DOHH2 (cell line): ENCODE results near the gene SMIM23.

Experiments
- EZH2phosphoT487 ChIP-seq: fragments of 200-600 bp; sonication (generic); IDR thresholded peaks from 2 replicates; pipeline ENCODE4 v1.6.1; 2017; ENCODE audit warnings: borderline replicate concordance, mild to moderate bottlenecking, antibody characterized with exemption, low read length, moderate library complexity, mixed read lengths
- TF ChIP-seq, protein P1 (sequence below): fragments of 200-600 bp; sonication (generic); IDR thresholded peaks from one replicate; pipeline ENCODE4 v1.5.1; 2014; ENCODE audit warnings: antibody characterized with exemption, mild to moderate bottlenecking, low read depth, low read length; ENCODE audit not compliant: poor library complexity, severe bottlenecking

DNA sequence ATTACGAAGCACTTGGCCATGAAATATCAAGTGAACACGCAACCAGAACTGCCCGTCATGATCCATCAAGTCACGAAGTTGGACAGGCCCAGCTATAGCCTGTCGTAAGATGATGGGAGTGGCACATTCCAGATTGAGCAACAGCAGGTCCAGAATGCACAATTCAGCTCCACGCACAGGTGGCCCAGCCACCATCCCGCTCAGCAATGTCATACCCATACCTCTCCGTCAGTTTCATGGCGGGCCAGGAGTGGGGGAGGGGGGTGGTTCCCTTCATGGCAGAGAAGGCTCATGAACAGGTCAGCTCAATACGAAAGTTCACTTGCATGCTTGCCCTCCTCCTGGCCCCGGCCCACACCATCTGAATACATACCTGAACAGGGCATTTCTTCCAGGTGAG, 34.9 kb downstream of the SMIM23 start:
- TF ChIP-seq, protein P1, sequence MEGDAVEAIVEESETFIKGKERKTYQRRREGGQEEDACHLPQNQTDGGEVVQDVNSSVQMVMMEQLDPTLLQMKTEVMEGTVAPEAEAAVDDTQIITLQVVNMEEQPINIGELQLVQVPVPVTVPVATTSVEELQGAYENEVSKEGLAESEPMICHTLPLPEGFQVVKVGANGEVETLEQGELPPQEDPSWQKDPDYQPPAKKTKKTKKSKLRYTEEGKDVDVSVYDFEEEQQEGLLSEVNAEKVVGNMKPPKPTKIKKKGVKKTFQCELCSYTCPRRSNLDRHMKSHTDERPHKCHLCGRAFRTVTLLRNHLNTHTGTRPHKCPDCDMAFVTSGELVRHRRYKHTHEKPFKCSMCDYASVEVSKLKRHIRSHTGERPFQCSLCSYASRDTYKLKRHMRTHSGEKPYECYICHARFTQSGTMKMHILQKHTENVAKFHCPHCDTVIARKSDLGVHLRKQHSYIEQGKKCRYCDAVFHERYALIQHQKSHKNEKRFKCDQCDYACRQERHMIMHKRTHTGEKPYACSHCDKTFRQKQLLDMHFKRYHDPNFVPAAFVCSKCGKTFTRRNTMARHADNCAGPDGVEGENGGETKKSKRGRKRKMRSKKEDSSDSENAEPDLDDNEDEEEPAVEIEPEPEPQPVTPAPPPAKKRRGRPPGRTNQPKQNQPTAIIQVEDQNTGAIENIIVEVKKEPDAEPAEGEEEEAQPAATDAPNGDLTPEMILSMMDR: no peak
- TF ChIP-seq EZH2phosphoT487: no peak
